C1 segment of cervical spinal cord (tissue), 14 donors: Measurements from ENCODE around the gene TCEAL1.
"Not testable (repeated sequence)": the region's sequence is repeated elsewhere in the genome, so short reads cannot be mapped to it uniquely, and the experiment has no call there.

Experiments
- DNase-seq, 14 donors: peaks; one replicate each; lab custom pipeline; 2025; lab: John Stamatoyannopoulos, UW

Gene TCEAL1

GRCh38 chrX:103628386-103629317 is at the start of gene TCEAL1:
TCEAL1 (plus strand) TSS chrX:103628975; CDS start chrX:103629917, 942 bp downstream.
- DNase-seq, result peak in 12 of 14 donors; percentile 31 to 79 (median 53)

- peak in 2 of 14 donors; percentile 0 to 2 for DNase-seq
Measured at GRCh38 chrX:103584596-103584995, 44.2 kb upstream of the TCEAL1 start.

GRCh38 chrX:103585411-103586313 is 43.1 kb upstream of the TCEAL1 start, which contains the start of gene TCEAL4:
TCEAL4 (plus strand) TSS chrX:103585515; CDS start chrX:103586676, 1,161 bp downstream.
- DNase-seq, result peak in 12 of 14 donors; percentile 20 to 63 (median 34)

- peak in 7 of 14 donors; percentile 1 to 38 (median 20) for DNase-seq
Measured at GRCh38 chrX:103586314-103586646, 42.5 kb upstream of the TCEAL1 start.

- DNase-seq, result no peak
Measured at GRCh38 chrX:103586659-103587058, 42.1 kb upstream of the TCEAL1 start.

- DNase-seq, result not testable (repeated sequence)
Measured at GRCh38 chrX:103592295-103592694, 36.5 kb upstream of the TCEAL1 start.

- not testable (repeated sequence) for DNase-seq
Measured at GRCh38 chrX:103595202-103595601, 33.6 kb upstream of the TCEAL1 start.

- peak in 13 of 14 donors; percentile 2 to 70 (median 46) for DNase-seq
Measured at GRCh38 chrX:103607364-103608305, 21.1 kb upstream of the TCEAL1 start, which contains the start of gene TCEAL3. TCEAL3 (plus strand) TSS chrX:103607963; CDS start chrX:103609065, 1,102 bp downstream.

GRCh38 chrX:103608306-103608963 is 20.3 kb upstream of the TCEAL1 start:
- peak in 5 of 14 donors; percentile 11 to 40 (median 14) for DNase-seq

- DNase-seq, result no peak
Measured at GRCh38 chrX:103610282-103610681, 18.5 kb upstream of the TCEAL1 start.

- no peak for DNase-seq
Measured at GRCh38 chrX:103613362-103613890, 15.3 kb upstream of the TCEAL1 start.

- DNase-seq, result no peak
Measured at GRCh38 chrX:103614999-103615398, 13.8 kb upstream of the TCEAL1 start.

- DNase-seq, result no peak
Measured at GRCh38 chrX:103615781-103616371, 12.9 kb upstream of the TCEAL1 start.

GRCh38 chrX:103616676-103617186 is 12.0 kb upstream of the TCEAL1 start:
- no peak for DNase-seq

- DNase-seq, result peak in 2 of 14 donors; percentile 1 to 25
Measured at GRCh38 chrX:103624111-103624510, 4.7 kb upstream of the TCEAL1 start.

- DNase-seq, result no peak
Measured at GRCh38 chrX:103626855-103627254, 1.9 kb upstream of the TCEAL1 start.

- peak in 13 of 14 donors; percentile 27 to 75 (median 62) for DNase-seq
Measured at GRCh38 chrX:103629318-103630170, 769 bp downstream of the TCEAL1 start.

GRCh38 chrX:103630171-103630511 is 1.4 kb downstream of the TCEAL1 start:
- no peak for DNase-seq
